ENCODE data around the gene ERC2.

Gene ERC2

DNA sequence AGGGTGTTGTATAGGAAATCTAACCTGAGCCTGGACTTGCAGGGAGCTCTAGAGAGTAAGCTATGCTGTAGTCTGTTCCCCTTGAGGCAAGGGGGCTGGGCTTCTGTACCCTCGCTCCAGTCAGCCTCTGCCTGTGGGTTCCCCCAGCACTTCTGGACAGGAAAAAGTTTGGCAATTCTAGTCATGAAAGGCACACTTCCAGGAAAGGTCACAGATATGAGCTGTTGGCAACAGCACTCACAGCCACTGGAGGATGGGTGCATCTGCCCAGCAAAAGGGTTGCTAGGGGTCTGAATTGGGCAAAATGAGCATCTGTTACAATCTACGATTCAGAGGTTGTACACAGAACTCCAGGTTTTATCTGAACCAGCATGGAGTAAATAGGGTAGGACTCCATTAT, 281.2 kb downstream of the ERC2 start:
- no CpG with 5 or more reads among the region's 2 CpGs for WGBS (ENCODE audit: extremely low coverage, insufficient coverage, insufficient read length)

GRCh38 chr3:56185827-56186226, 282.4 kb downstream of the ERC2 start:
- Histone ChIP-seq H3K4me1 (ENCODE audit: control insufficient read depth in 1 of 2, insufficient read depth in 2 of 2, low read length in 2 of 2) (no peaks in the 10 kb centered on the region), H4K12ac (ENCODE audit: low read depth, low read length) (no peak overlapping the region), H3K4me3 (ENCODE audit: low read depth, low read length) (no peak overlapping the region), H3K4ac (ENCODE audit: low read depth, low read length) (no peak overlapping the region), H2AFZ (ENCODE audit: insufficient read depth, low read length, poor library complexity) (no peak overlapping the region), H2BK12ac (ENCODE audit: low read length) (no peak overlapping the region), H3K4me2 (ENCODE audit: low read length) (no peak overlapping the region), H3K27ac (ENCODE audit: low read depth, low read length) (no peak overlapping the region), H2BK5ac (ENCODE audit: low read depth, low read length, poor library complexity) (no peak overlapping the region), H4K91ac (ENCODE audit: low read depth, low read length) (no peak overlapping the region), H3K79me1 (ENCODE audit: low read length) (no peaks in the 10 kb centered on the region), H3K36me3 (ENCODE audit: control insufficient read depth in 1 of 2, insufficient read depth in 2 of 2, low read length in 2 of 2) (no peaks in the 10 kb centered on the region), H2AK5ac (ENCODE audit: low read length) (no peak overlapping the region), H4K8ac (ENCODE audit: low read depth, low read length) (no peak overlapping the region), H3K23ac (ENCODE audit: low read length) (no peak overlapping the region), H3K18ac (ENCODE audit: low read length) (no peak overlapping the region), H3K9me3 (ENCODE audit: insufficient read depth, low read depth, low read length) (no peaks in the 10 kb centered on the region), H3K14ac (ENCODE audit: low read length) (no peak overlapping the region), H3K9ac (ENCODE audit: low read length) (no peak overlapping the region), H2BK120ac (ENCODE audit: insufficient read depth, low read length, poor library complexity) (no peak overlapping the region), H3K27me3 (ENCODE audit: insufficient read depth, low read length) (no peaks in the 10 kb centered on the region), H3K79me2 (ENCODE audit: control insufficient read depth, insufficient read depth, low read length, poor library complexity) (no peaks in the 10 kb centered on the region)
- WGBS (ENCODE audit: extremely low coverage, insufficient coverage, insufficient read length): no CpG with 5 or more reads among the region's 1 CpG
- no peak for DNase-seq

More for the DNA sequence above, 281.2 kb downstream of the ERC2 start:
- Histone ChIP-seq H3K9ac (ENCODE audit: low read length) (no peak overlapping the region), H4K12ac (ENCODE audit: low read depth, low read length) (no peak overlapping the region), H2BK12ac (ENCODE audit: low read length) (no peak overlapping the region), H3K79me1 (ENCODE audit: low read length) (no peaks in the 10 kb centered on the region), H2BK120ac (ENCODE audit: insufficient read depth, low read length, poor library complexity) (no peak overlapping the region), H3K36me3 (ENCODE audit: control insufficient read depth in 1 of 2, insufficient read depth in 2 of 2, low read length in 2 of 2) (no peaks in the 10 kb centered on the region), H3K79me2 (ENCODE audit: control insufficient read depth, insufficient read depth, low read length, poor library complexity) (no peaks in the 10 kb centered on the region), H3K18ac (ENCODE audit: low read length) (no peak overlapping the region), H3K4me1 (ENCODE audit: control insufficient read depth in 1 of 2, insufficient read depth in 2 of 2, low read length in 2 of 2) (no peaks in the 10 kb centered on the region), H2AK5ac (ENCODE audit: low read length) (no peak overlapping the region), H2AFZ (ENCODE audit: insufficient read depth, low read length, poor library complexity) (no peak overlapping the region), H2BK5ac (ENCODE audit: low read depth, low read length, poor library complexity) (no peak overlapping the region), H3K27ac (ENCODE audit: low read depth, low read length) (no peak overlapping the region), H4K91ac (ENCODE audit: low read depth, low read length) (no peak overlapping the region), H3K4ac (ENCODE audit: low read depth, low read length) (no peak overlapping the region), H3K4me2 (ENCODE audit: low read length) (no peak overlapping the region), H3K27me3 (ENCODE audit: insufficient read depth, low read length) (no peaks in the 10 kb centered on the region), H3K23ac (ENCODE audit: low read length) (no peak overlapping the region), H3K4me3 (ENCODE audit: low read depth, low read length) (no peak overlapping the region), H3K14ac (ENCODE audit: low read length) (no peak overlapping the region), H3K9me3 (ENCODE audit: insufficient read depth, low read depth, low read length) (no peaks in the 10 kb centered on the region), H4K8ac (ENCODE audit: low read depth, low read length) (no peak overlapping the region)
- no peak for DNase-seq

- no peaks in the 10 kb centered on the region for H3K36me3 ChIP-seq (ENCODE audit: control insufficient read depth in 1 of 2, insufficient read depth in 2 of 2, low read length in 2 of 2)
- H3K4me1 ChIP-seq (ENCODE audit: control insufficient read depth in 1 of 2, insufficient read depth in 2 of 2, low read length in 2 of 2): no peaks in the 10 kb centered on the region
- no peak overlapping the region for H4K12ac ChIP-seq (ENCODE audit: low read depth, low read length)
- no peak overlapping the region for H2BK5ac ChIP-seq (ENCODE audit: low read depth, low read length, poor library complexity)
- H4K91ac ChIP-seq (ENCODE audit: low read depth, low read length): no peak overlapping the region
- H3K4me2 ChIP-seq (ENCODE audit: low read length): no peak overlapping the region
- H3K23ac ChIP-seq (ENCODE audit: low read length): no peak overlapping the region
- no peak overlapping the region for H4K8ac ChIP-seq (ENCODE audit: low read depth, low read length)
- H2BK12ac ChIP-seq (ENCODE audit: low read length): no peak overlapping the region
- no peak overlapping the region for H3K9ac ChIP-seq (ENCODE audit: low read length)
- no peak overlapping the region for H3K4ac ChIP-seq (ENCODE audit: low read depth, low read length)
- no peak overlapping the region for H2AFZ ChIP-seq (ENCODE audit: insufficient read depth, low read length, poor library complexity)
- no peak overlapping the region for H3K4me3 ChIP-seq (ENCODE audit: low read depth, low read length)
- no peak for DNase-seq
- H3K79me2 ChIP-seq (ENCODE audit: control insufficient read depth, insufficient read depth, low read length, poor library complexity): no peaks in the 10 kb centered on the region
- no peak overlapping the region for H3K14ac ChIP-seq (ENCODE audit: low read length)
- no peak overlapping the region for H3K27ac ChIP-seq (ENCODE audit: low read depth, low read length)
- H2AK5ac ChIP-seq (ENCODE audit: low read length): no peak overlapping the region
- H2BK120ac ChIP-seq (ENCODE audit: insufficient read depth, low read length, poor library complexity): no peak overlapping the region
- no CpG with 5 or more reads among the region's 4 CpGs for WGBS (ENCODE audit: extremely low coverage, insufficient coverage, insufficient read length)
- no peaks in the 10 kb centered on the region for H3K9me3 ChIP-seq (ENCODE audit: insufficient read depth, low read depth, low read length)
- H3K27me3 ChIP-seq (ENCODE audit: insufficient read depth, low read length): no peaks in the 10 kb centered on the region
- H3K79me1 ChIP-seq (ENCODE audit: low read length): no peaks in the 10 kb centered on the region
- H3K18ac ChIP-seq (ENCODE audit: low read length): no peak overlapping the region
Observed at GRCh38 chr3:56183529-56183928, 284.7 kb downstream of the ERC2 start.

DNA sequence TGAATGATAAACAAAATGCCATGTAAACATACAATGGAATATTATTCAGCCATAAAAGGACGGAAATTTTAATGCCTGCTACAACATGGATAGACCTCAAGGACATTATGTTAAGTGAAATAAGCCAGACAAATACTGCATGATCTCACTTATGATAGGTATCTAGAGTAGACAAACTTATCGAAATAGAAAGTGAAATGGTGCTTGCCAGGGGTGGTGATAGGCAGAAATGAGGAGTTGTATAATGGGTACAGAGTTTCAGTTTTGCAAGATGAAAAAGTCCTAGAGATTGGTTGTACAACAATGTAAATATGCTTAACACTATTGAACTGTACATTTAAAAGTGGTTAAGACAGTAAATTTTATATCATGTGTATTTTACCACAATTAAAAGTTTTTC, 287.8 kb downstream of the ERC2 start:
- Histone ChIP-seq H3K4me2 (ENCODE audit: low read length) (no peak overlapping the region), H2AK5ac (ENCODE audit: low read length) (no peak overlapping the region), H3K4ac (ENCODE audit: low read depth, low read length) (no peak overlapping the region), H4K12ac (ENCODE audit: low read depth, low read length) (no peak overlapping the region), H3K18ac (ENCODE audit: low read length) (no peak overlapping the region), H4K91ac (ENCODE audit: low read depth, low read length) (no peak overlapping the region), H3K36me3 (ENCODE audit: control insufficient read depth in 1 of 2, insufficient read depth in 2 of 2, low read length in 2 of 2) (no peaks in the 10 kb centered on the region), H3K9me3 (ENCODE audit: insufficient read depth, low read depth, low read length) (no peaks in the 10 kb centered on the region), H3K79me1 (ENCODE audit: low read length) (no peaks in the 10 kb centered on the region), H2AFZ (ENCODE audit: insufficient read depth, low read length, poor library complexity) (no peak overlapping the region), H3K4me3 (ENCODE audit: low read depth, low read length) (no peak overlapping the region), H2BK120ac (ENCODE audit: insufficient read depth, low read length, poor library complexity) (no peak overlapping the region), H4K8ac (ENCODE audit: low read depth, low read length) (no peak overlapping the region), H3K14ac (ENCODE audit: low read length) (no peak overlapping the region), H3K23ac (ENCODE audit: low read length) (no peak overlapping the region), H3K27ac (ENCODE audit: low read depth, low read length) (no peak overlapping the region), H3K9ac (ENCODE audit: low read length) (no peak overlapping the region), H3K27me3 (ENCODE audit: insufficient read depth, low read length) (no peaks in the 10 kb centered on the region), H3K4me1 (ENCODE audit: control insufficient read depth in 1 of 2, insufficient read depth in 2 of 2, low read length in 2 of 2) (no peaks in the 10 kb centered on the region), H3K79me2 (ENCODE audit: control insufficient read depth, insufficient read depth, low read length, poor library complexity) (no peaks in the 10 kb centered on the region), H2BK5ac (ENCODE audit: low read depth, low read length, poor library complexity) (no peak overlapping the region), H2BK12ac (ENCODE audit: low read length) (no peak overlapping the region)
- no peak for DNase-seq
- no CpG with 5 or more reads among the region's 2 CpGs for WGBS (ENCODE audit: extremely low coverage, insufficient coverage, insufficient read length)
